H1 (cell line): Measurements from ENCODE around the gene MATN1. TPM values are rescaled to one million over a fixed set of nuclear protein-coding genes. Genes with fewer than 3 reads are reported as not detected.

ENCODE experiments used
- CTCF ChIA-PET: fragments of 300-600 bp; sonication (Branson Sonifier 250); formaldehyde crosslinking; loops from one replicate; lab custom pipeline; 2021; ENCODE audit not compliant: partially characterized antibody; lab: Charles Lee
- POLR2A ChIA-PET: fragments of 300-600 bp; sonication (Branson Sonifier 250); formaldehyde crosslinking; loops from one replicate; lab custom pipeline; 2021; ENCODE audit warnings: inconsistent platforms; ENCODE audit not compliant: partially characterized antibody; lab: Charles Lee
- DNase-seq, 2 experiments: peaks; one replicate each; pipeline versions ENCODE4 v3.0.0 to v3.0.0-alpha.2; 2010 to 2022; ENCODE audit warnings: low spot score in 2 of 2, low read depth in 1 of 2, mixed read lengths in 1 of 2
- FAIRE-seq: peaks from 2 replicates; lab custom pipeline; 2011; peaks lifted over from hg19 to GRCh38; lab: Jason Lieb, UNC
- H2AFZ ChIP-seq: 2 replicates; pipeline ENCODE4 v1.8.1; 2012; ENCODE audit warnings: low read length, inconsistent platforms
- H2AK5ac ChIP-seq: 2 replicates; pipeline ENCODE4 v1.6.1; 2013; ENCODE audit warnings: low read depth, low read length
- H2BK120ac ChIP-seq: replicated peaks from 2 replicates; pipeline ENCODE3; 2013; ENCODE audit warnings: low read depth, low read length, inconsistent platforms
- H2BK12ac ChIP-seq: 2 replicates; pipeline ENCODE4 v1.6.1; 2013; ENCODE audit warnings: low read depth, low read length
- H2BK15ac ChIP-seq: 2 replicates; pipeline ENCODE4 v1.6.1; 2013; ENCODE audit warnings: low read length
- H2BK20ac ChIP-seq: 2 replicates; pipeline ENCODE4 v1.6.1; 2013; ENCODE audit warnings: low read length
- H2BK5ac ChIP-seq: 2 replicates; pipeline ENCODE4 v1.6.1; 2013; ENCODE audit warnings: low read depth, low read length
- H3K14ac ChIP-seq: 2 replicates; pipeline ENCODE4 v1.6.1; 2013; ENCODE audit warnings: inconsistent platforms; ENCODE audit not compliant: insufficient read length
- H3K18ac ChIP-seq: 2 replicates; pipeline ENCODE4 v1.6.1; 2013; ENCODE audit warnings: low read length; ENCODE audit errors: extremely low read depth
- H3K23ac ChIP-seq: 2 replicates; pipeline ENCODE4 v1.6.1; 2013; ENCODE audit warnings: inconsistent platforms; ENCODE audit not compliant: insufficient read length
- H3K23me2 ChIP-seq: 2 replicates; pipeline ENCODE4 v1.6.1; 2013; ENCODE audit warnings: low read depth, low read length
- H3K27ac ChIP-seq: 2 replicates; pipeline ENCODE4 v1.6.1; 2011; ENCODE audit warnings: low read depth, low read length, inconsistent platforms
- H3K27me3 ChIP-seq, 4 experiments: replicated peaks in 1 of 4; 1 replicate in 1 of 4; 2 replicates in 3 of 4; pipeline versions ENCODE4 v1.6.1 to v1.8.1; 2011 to 2013; ENCODE audit warnings: low read length in 3 of 4, mild to moderate bottlenecking in 3 of 4, inconsistent platforms in 2 of 4, mixed read lengths in 2 of 4, moderate library complexity in 1 of 4; ENCODE audit not compliant: control insufficient read depth in 3 of 4, insufficient read depth in 3 of 4; ENCODE audit errors: extremely low read depth in 1 of 4
- H3K36me3 ChIP-seq, 4 experiments: 2 replicates each; pipeline versions ENCODE4 v1.6.1 to v1.8.1; 2011 to 2013; ENCODE audit warnings: mild to moderate bottlenecking in 4 of 4, low read length in 3 of 4, moderate library complexity in 2 of 4, control low read depth in 1 of 4, inconsistent platforms in 1 of 4; ENCODE audit not compliant: insufficient read depth in 4 of 4, control insufficient read depth in 2 of 4
- H3K4ac ChIP-seq: replicated peaks from 2 replicates; pipeline ENCODE3; 2013; ENCODE audit warnings: low read length, low read depth, mixed read lengths, inconsistent platforms; ENCODE audit not compliant: insufficient read length
- H3K4me1 ChIP-seq, 4 experiments: replicated peaks in 1 of 4; 1 replicate in 1 of 4; 2 replicates in 3 of 4; pipeline versions ENCODE4 v1.6.1 to v1.8.1; 2011 to 2013; ENCODE audit warnings: low read length in 3 of 4, inconsistent platforms in 2 of 4, mixed read lengths in 1 of 4; ENCODE audit not compliant: insufficient read depth in 4 of 4, control insufficient read depth in 3 of 4
- H3K4me2 ChIP-seq, 2 experiments: 2 replicates each; pipeline versions ENCODE4 v1.6.1 to v1.8.1; 2011 to 2013; ENCODE audit warnings: low read depth in 2 of 2, low read length in 2 of 2, control low read depth in 1 of 2, inconsistent platforms in 1 of 2, mild to moderate bottlenecking in 1 of 2; ENCODE audit not compliant: insufficient read depth in 1 of 2
- H3K4me3 ChIP-seq, 4 experiments: fragments of 200-600, 300-600 bp in 1 of 4; sonication (generic), shearing (Covaris generic), sonication (Bioruptor Twin) in 1 of 4; 2 replicates each; pipeline versions ENCODE4 v1.5.1 to v1.8.1; 2011 to 2016; ENCODE audit warnings: low read length in 4 of 4, low read depth in 3 of 4, control low read depth in 2 of 4, inconsistent platforms in 2 of 4, mild to moderate bottlenecking in 2 of 4, mixed read lengths in 1 of 4, moderate library complexity in 1 of 4; ENCODE audit not compliant: insufficient read depth in 2 of 4; ENCODE audit errors: extremely low read depth in 1 of 4
- H3K56ac ChIP-seq: replicated peaks from 2 replicates; pipeline ENCODE3; 2013; ENCODE audit warnings: low read depth, mild to moderate bottlenecking, mixed read lengths, low read length, inconsistent platforms; ENCODE audit not compliant: insufficient read length
- H3K79me1 ChIP-seq: 2 replicates; pipeline ENCODE4 v1.6.1; 2013; ENCODE audit warnings: low read depth, low read length, control low read depth
- H3K79me2 ChIP-seq, 2 experiments: 2 replicates each; pipeline versions ENCODE4 v1.6.1 to v1.8.1; 2012 to 2013; ENCODE audit warnings: low read length in 2 of 2, mild to moderate bottlenecking in 2 of 2, inconsistent platforms in 1 of 2; ENCODE audit not compliant: insufficient read depth in 2 of 2, control insufficient read depth in 1 of 2
- H3K9ac ChIP-seq, 4 experiments: replicated peaks in 1 of 4; 1 replicate in 1 of 4; 2 replicates in 3 of 4; pipeline versions ENCODE4 v1.6.1 to v1.8.1; 2011 to 2013; ENCODE audit warnings: low read depth in 3 of 4, low read length in 3 of 4, control low read depth in 2 of 4, mild to moderate bottlenecking in 2 of 4, moderate library complexity in 2 of 4, inconsistent platforms in 1 of 4; ENCODE audit errors: extremely low read depth in 1 of 4
- H3K9me3 ChIP-seq, 2 experiments: 2 replicates each; pipeline versions ENCODE4 v1.6.1 to v1.8.1; 2012 to 2013; ENCODE audit warnings: mild to moderate bottlenecking in 2 of 2, moderate library complexity in 2 of 2, control low read depth in 1 of 2, inconsistent platforms in 1 of 2, low read depth in 1 of 2, low read length in 1 of 2, mixed read lengths in 1 of 2; ENCODE audit not compliant: insufficient read depth in 2 of 2
- H4K20me1 ChIP-seq, 2 experiments: replicated peaks in 1 of 2; 2 replicates each; pipeline versions ENCODE3 to v1.8.1; 2011 to 2013; ENCODE audit warnings: inconsistent platforms in 2 of 2, low read length in 2 of 2, mild to moderate bottlenecking in 1 of 2; ENCODE audit not compliant: insufficient read depth in 2 of 2, control insufficient read depth in 1 of 2
- H4K5ac ChIP-seq: 2 replicates; pipeline ENCODE4 v1.6.1; 2013; ENCODE audit warnings: low read length, low read depth, mixed read lengths, inconsistent platforms; ENCODE audit not compliant: insufficient read length
- H4K8ac ChIP-seq: 2 replicates; pipeline ENCODE4 v1.8.0; 2013; ENCODE audit warnings: mild to moderate bottlenecking, moderate library complexity, low read length, inconsistent platforms; ENCODE audit not compliant: insufficient read depth; ENCODE audit errors: extremely low read depth
- H4K91ac ChIP-seq: replicated peaks from 2 replicates; pipeline ENCODE3; 2013; ENCODE audit warnings: low read length, mixed read lengths, inconsistent platforms; ENCODE audit not compliant: insufficient read length
- E2F6 ChIP-seq: IDR thresholded peaks from 2 replicates; pipeline ENCODE4 v1.6.1; 2012; ENCODE audit warnings: inconsistent platforms
- JUND ChIP-seq: IDR thresholded peaks from 2 replicates; pipeline ENCODE4 v1.6.1; 2011; ENCODE audit warnings: mild to moderate bottlenecking, improper control_type of control experiment, low read length
- POLR2AphosphoS5 ChIP-seq: IDR thresholded peaks from 2 replicates; pipeline ENCODE4 v1.6.1; 2011; ENCODE audit warnings: low read depth, low read length
- SP4 ChIP-seq: IDR thresholded peaks from 2 replicates; pipeline ENCODE4 v1.6.1; 2012; ENCODE audit warnings: low read length, inconsistent platforms
- TAF1 ChIP-seq: IDR thresholded peaks from 2 replicates; pipeline ENCODE4 v1.6.1; 2011; ENCODE audit warnings: mild to moderate bottlenecking, low read depth, low read length
- WGBS, 2 experiments: shearing (Covaris generic) in 1 of 2; methylation state at CpG; one replicate each; pipeline versions ENCODE4 v1.1.6 to v1.1.7; 2013 to 2015; ENCODE audit warnings: low lambda C conversion rate in 2 of 2, mixed read lengths in 2 of 2, inconsistent platforms in 1 of 2, low coverage in 1 of 2, missing lambda C conversion rate in 1 of 2; ENCODE audit not compliant: insufficient replicate concordance in 2 of 2, insufficient coverage in 1 of 2, insufficient read length in 1 of 2; ENCODE audit errors: extremely low coverage in 1 of 2, missing lambda C conversion rate in 1 of 2; 5-methylcytosine and 5-hydroxymethylcytosine counted together
- polyA plus RNA-seq, 7 experiments: library from polyadenylated mRNA; depleted of rRNA in 3 of 7; stranded (reverse) in 5 of 7; unstranded in 2 of 7; fragments of >200 nt in 5 of 7; fragments of 200-250 nt in 2 of 7; gene quantifications; 1 replicate in 5 of 7; 2 replicates in 1 of 7; 4 replicates in 1 of 7; pipeline versions ENCODE4 v1.2.1 to v1.2.3, GENCODE V29; 2011 to 2013; ENCODE audit warnings: missing spikeins in 2 of 7, mixed read lengths in 2 of 7
- total RNA-seq: library from RNA; stranded (reverse); fragmentation: NEBNext Ultra II Directional; extraction: Animal tissue kit (Norgen Biotek cat#: 25700); gene quantifications from 2 replicates; pipeline ENCODE4 v1.2.1, GENCODE V29; 2021

Gene MATN1
- total and polyA plus RNA-seq, 2 of the 8 experiments (the other 6 are each of a cell fraction or from before 2014, with no cell fraction given): 0.12 to 0.28 TPM

GRCh38 chr1:30686236-30686935, 37.0 kb downstream of the MATN1 start:
- H3K18ac ChIP-seq: peak overlapping the region; percentile 96
- H3K56ac ChIP-seq: no peak overlapping the region
- peak overlapping the region in 1 of 4 experiments; percentile 58; a peak in 2 of 8 replicates for H3K4me3 ChIP-seq
- H3K23me2 ChIP-seq: peaks cover 4% of the 10 kb centered on the region; the same call in 1 of the 2 replicates
- peak overlapping the region; percentile 21 for H4K8ac ChIP-seq
- peak overlapping the region; percentile 85; the same call in 1 of the 2 replicates for H2BK5ac ChIP-seq
- TF ChIP-seq E2F6: peak; percentile 34; the same call in 1 of the 2 replicates
- TF ChIP-seq SP4: no peak
- no peak for TF ChIP-seq TAF1
- no peak for TF ChIP-seq JUND
- no peak for TF ChIP-seq POLR2AphosphoS5
- no peak overlapping the region for H2BK120ac ChIP-seq
- H3K23ac ChIP-seq: no peak overlapping the region
- FAIRE-seq (no peak), DNase-seq (no peak)
- H4K91ac ChIP-seq: peak overlapping the region; percentile 15
- H3K9ac ChIP-seq: no peak overlapping the region
- H3K79me2 ChIP-seq: no peaks in the 10 kb centered on the region
- H3K4me1 ChIP-seq: peaks cover 0 to 20% (median 11%) of the 10 kb centered on the region in 4 experiments; a peak in 6 of 7 replicates
- no peak overlapping the region for H4K5ac ChIP-seq
- H2AK5ac ChIP-seq: no peak overlapping the region
- no peaks in the 10 kb centered on the region for H3K79me1 ChIP-seq
- no peak overlapping the region for H3K14ac ChIP-seq
- H3K4ac ChIP-seq: peak overlapping the region; percentile 23
- H2BK12ac ChIP-seq: peak overlapping the region; percentile 90; the same call in 1 of the 2 replicates
- WGBS, 2 experiments: 68% methylated on average over 7 of the region's 10 CpGs; no CpG with 5 or more reads in 1 of the 2 experiments
- peak overlapping the region; percentile 60 to 89 for H3K4me2 ChIP-seq
- CTCF ChIA-PET: interaction anchor here (0.6 to 2.9 kb wide), 14 partner anchors 10 to 1041 kb away, joined by 3 to 8 read pairs (median 3); no protein-coding TSS in a partner anchor
- H2BK20ac ChIP-seq: peak overlapping the region; percentile 86; the same call in 1 of the 2 replicates
- 0 out of 2 replicates have a peak overlapping the region, but pooled peaks have one; percentile 2 for H2AFZ ChIP-seq
- H3K27me3 ChIP-seq: peaks cover 0 to 4% (median 3%) of the 10 kb centered on the region in 4 experiments; a peak in 3 of 7 replicates
- no peaks in the 10 kb centered on the region for H4K20me1 ChIP-seq
- no peak overlapping the region for H3K27ac ChIP-seq
- no peaks in the 10 kb centered on the region for H3K9me3 ChIP-seq
- POLR2A ChIA-PET: no interaction called here
- no peaks in the 10 kb centered on the region for H3K36me3 ChIP-seq
- H2BK15ac ChIP-seq: peak overlapping the region; percentile 97; the same call in 1 of the 2 replicates
